Uterus (tissue), 2 donors: ENCODE measurements around the gene MAMDC2.

ENCODE experiments used
- POLR2A ChIP-seq, 2 donors: fragments of 450-650 bp; IDR thresholded peaks; one replicate each; pipeline ENCODE4 v1.6.1; 2016; ENCODE audit warnings: antibody characterized with exemption in 2 of 2, mild to moderate bottlenecking in 1 of 2, moderate library complexity in 1 of 2
- TF ChIP-seq, protein P1 (sequence below), 4 experiments: fragments of 200-600 bp in 2 of 4; fragments of 450-650 bp in 2 of 4; sonication (generic) in 2 of 4; IDR thresholded peaks; one replicate each; pipeline ENCODE4 v1.5.1; 2016 to 2019; ENCODE audit warnings: antibody characterized with exemption in 4 of 4, mild to moderate bottlenecking in 2 of 4, moderate library complexity in 1 of 4

GRCh38 chr9:70131296-70131695, 87.6 kb downstream of the MAMDC2 start:
- TF ChIP-seq, protein P1, sequence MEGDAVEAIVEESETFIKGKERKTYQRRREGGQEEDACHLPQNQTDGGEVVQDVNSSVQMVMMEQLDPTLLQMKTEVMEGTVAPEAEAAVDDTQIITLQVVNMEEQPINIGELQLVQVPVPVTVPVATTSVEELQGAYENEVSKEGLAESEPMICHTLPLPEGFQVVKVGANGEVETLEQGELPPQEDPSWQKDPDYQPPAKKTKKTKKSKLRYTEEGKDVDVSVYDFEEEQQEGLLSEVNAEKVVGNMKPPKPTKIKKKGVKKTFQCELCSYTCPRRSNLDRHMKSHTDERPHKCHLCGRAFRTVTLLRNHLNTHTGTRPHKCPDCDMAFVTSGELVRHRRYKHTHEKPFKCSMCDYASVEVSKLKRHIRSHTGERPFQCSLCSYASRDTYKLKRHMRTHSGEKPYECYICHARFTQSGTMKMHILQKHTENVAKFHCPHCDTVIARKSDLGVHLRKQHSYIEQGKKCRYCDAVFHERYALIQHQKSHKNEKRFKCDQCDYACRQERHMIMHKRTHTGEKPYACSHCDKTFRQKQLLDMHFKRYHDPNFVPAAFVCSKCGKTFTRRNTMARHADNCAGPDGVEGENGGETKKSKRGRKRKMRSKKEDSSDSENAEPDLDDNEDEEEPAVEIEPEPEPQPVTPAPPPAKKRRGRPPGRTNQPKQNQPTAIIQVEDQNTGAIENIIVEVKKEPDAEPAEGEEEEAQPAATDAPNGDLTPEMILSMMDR (IDR thresholded peaks at IDR 0.05), result no peak
- no peak for TF ChIP-seq POLR2A (IDR thresholded peaks at IDR 0.05)
